Neural cell (in vitro differentiated cells): ENCODE data around the gene FLT3LG. TPM values are rescaled to one million over a fixed set of nuclear protein-coding genes. Genes with fewer than 3 reads are reported as not detected.
A peak's percentile ranks its signal among the peaks of the same experiment; 100 is the strongest.

Source experiments
- H2AFZ ChIP-seq: fragments of 200-600, 300-800 bp; sonication (generic), shearing (Covaris generic); 2 replicates; pipeline ENCODE4 v1.6.0; 2014; ENCODE audit warnings: low read depth, mild to moderate bottlenecking, antibody characterized with exemption, low read length, moderate library complexity
- H3F3A ChIP-seq: fragments of 200-600 bp; shearing (Covaris generic); 2 replicates; pipeline ENCODE4 v1.6.1; 2016; ENCODE audit warnings: mild to moderate bottlenecking, moderate library complexity, mixed read lengths, antibody characterized with exemption, low read length; ENCODE audit not compliant: insufficient read depth, poor library complexity, severe bottlenecking
- H3K27ac ChIP-seq: fragments of 200-600, 300-800 bp; sonication (generic), shearing (Covaris generic); 2 replicates; pipeline ENCODE4 v1.5.1; 2014; ENCODE audit warnings: mild to moderate bottlenecking, low read length, moderate library complexity
- H3K27me3 ChIP-seq: fragments of 300-800, 200-600 bp; sonication (generic), shearing (Covaris generic); 2 replicates; pipeline ENCODE4 v1.6.0; 2014; ENCODE audit warnings: mild to moderate bottlenecking, low read depth, low read length, moderate library complexity; ENCODE audit not compliant: insufficient read depth
- H3K36me3 ChIP-seq: fragments of 300-800, 200-600 bp; sonication (generic), shearing (Covaris generic); 2 replicates; pipeline ENCODE4 v1.5.1; 2014; ENCODE audit warnings: mild to moderate bottlenecking, antibody characterized with exemption, low read length, moderate library complexity; ENCODE audit not compliant: insufficient read depth
- H3K4me2 ChIP-seq: fragments of 300-800, 200-600 bp; sonication (generic), shearing (Covaris generic); 2 replicates; pipeline ENCODE4 v1.6.0; 2014; ENCODE audit warnings: mild to moderate bottlenecking, low read length
- H3K4me3 ChIP-seq: fragments of 300-800, 200-600 bp; sonication (generic), shearing (Covaris generic); 2 replicates; pipeline ENCODE4 v1.5.1; 2014; ENCODE audit warnings: mild to moderate bottlenecking, low read length, moderate library complexity
- H3K79me2 ChIP-seq: fragments of 200-600 bp; shearing (Covaris generic); replicated peaks from 2 replicates; pipeline ENCODE4 v1.6.0; 2014; ENCODE audit warnings: mild to moderate bottlenecking, low read length, moderate library complexity; ENCODE audit not compliant: insufficient read depth
- H3K9ac ChIP-seq: fragments of 300-800, 200-600 bp; sonication (generic), shearing (Covaris generic); 2 replicates; pipeline ENCODE4 v1.6.1; 2016; ENCODE audit warnings: mild to moderate bottlenecking, low read length, mixed read lengths
- H3K9me2 ChIP-seq: fragments of 200-600 bp; shearing (Covaris generic); 2 replicates; pipeline ENCODE4 v1.6.1; 2016; ENCODE audit warnings: mild to moderate bottlenecking, low read length, mixed read lengths; ENCODE audit not compliant: insufficient read depth
- H3K9me3 ChIP-seq: fragments of 200-600, 300-800 bp; sonication (generic), shearing (Covaris generic); 2 replicates; pipeline ENCODE4 v1.6.1; 2016; ENCODE audit warnings: mild to moderate bottlenecking, mixed run types, low read length, moderate library complexity, mixed read lengths
- H4K20me1 ChIP-seq: fragments of 200-600 bp; shearing (Covaris generic); 2 replicates; pipeline ENCODE4 v1.6.1; 2016; ENCODE audit warnings: mild to moderate bottlenecking, mixed run types; ENCODE audit not compliant: insufficient read depth
- EP300 ChIP-seq: fragments of 450-650 bp; conservative IDR thresholded peaks from 2 replicates; pipeline ENCODE4 v1.6.1; 2014; ENCODE audit warnings: antibody characterized with exemption, mild to moderate bottlenecking, moderate library complexity; ENCODE audit not compliant: poor library complexity, severe bottlenecking
- EZH2 ChIP-seq: fragments of 200-600, 300-800 bp; shearing (Covaris generic), sonication (generic); IDR thresholded peaks from 2 replicates; pipeline ENCODE4 v1.6.1; 2014; ENCODE audit warnings: antibody characterized with exemption, low read length, borderline replicate concordance, mild to moderate bottlenecking; ENCODE audit not compliant: insufficient read depth, poor library complexity, severe bottlenecking
- MXI1 ChIP-seq: fragments of 450-650 bp; conservative IDR thresholded peaks from 2 replicates; pipeline ENCODE4 v1.6.1; 2014; ENCODE audit warnings: antibody characterized with exemption, mild to moderate bottlenecking; ENCODE audit not compliant: poor library complexity, severe bottlenecking
- POLR2AphosphoS5 ChIP-seq: IDR thresholded peaks from 2 replicates; pipeline ENCODE4 v1.6.1; 2012
- RAD21 ChIP-seq: fragments of 450-650 bp; conservative IDR thresholded peaks from 2 replicates; pipeline ENCODE4 v1.6.1; 2014; ENCODE audit warnings: antibody characterized with exemption, mild to moderate bottlenecking, moderate library complexity
- SMC3 ChIP-seq: fragments of 450-650 bp; conservative IDR thresholded peaks from 2 replicates; pipeline ENCODE4 v1.6.1; 2014; ENCODE audit warnings: antibody characterized with exemption, mild to moderate bottlenecking, moderate library complexity; ENCODE audit not compliant: poor library complexity
- TAF1 ChIP-seq: IDR thresholded peaks from 2 replicates; pipeline ENCODE4 v1.6.1; 2012; ENCODE audit warnings: low read depth
- polyA plus RNA-seq: library from polyadenylated mRNA; depleted of rRNA; stranded (reverse); fragments of >200 nt; gene quantifications from 2 replicates; pipeline ENCODE4 v1.2.3, GENCODE V29; 2014
- TF ChIP-seq, protein P1 (sequence below): IDR thresholded peaks from 2 replicates; pipeline ENCODE4 v1.6.1; 2012; ENCODE audit warnings: borderline replicate concordance
- TF ChIP-seq, protein P2 (sequence below): fragments of 450-650 bp; IDR thresholded peaks from 2 replicates; pipeline ENCODE4 v1.5.1; 2014; ENCODE audit warnings: antibody characterized with exemption, mild to moderate bottlenecking, moderate library complexity; ENCODE audit not compliant: poor library complexity, severe bottlenecking

FLT3LG gene
- polyA plus RNA-seq, 1 donor from 2014 or later, result not detected

GRCh38 chr19:49489601-49490167 lies 15.7 kb downstream of the FLT3LG start:
- Histone ChIP-seq H4K20me1 (peaks cover 11% of the 10 kb centered on the region), H3K27ac (no peak overlapping the region), H3K79me2 (peaks cover 28% of the 10 kb centered on the region), H3K9me3 (no peaks in the 10 kb centered on the region), H3K9me2 (no peaks in the 10 kb centered on the region), H3K36me3 (no peaks in the 10 kb centered on the region), H3F3A (no peaks in the 10 kb centered on the region), H3K4me2 (no peak overlapping the region), H3K9ac (peak overlapping the region; percentile 99), H3K4me3 (peak overlapping the region; percentile 97), H2AFZ (no peak overlapping the region), H3K27me3 (no peaks in the 10 kb centered on the region)
- TF ChIP-seq TAF1 (no peak), RAD21 (no peak), EZH2 (no peak), EP300 (no peak), POLR2AphosphoS5 (no peak), SMC3 (no peak)
- TF ChIP-seq, protein P1, sequence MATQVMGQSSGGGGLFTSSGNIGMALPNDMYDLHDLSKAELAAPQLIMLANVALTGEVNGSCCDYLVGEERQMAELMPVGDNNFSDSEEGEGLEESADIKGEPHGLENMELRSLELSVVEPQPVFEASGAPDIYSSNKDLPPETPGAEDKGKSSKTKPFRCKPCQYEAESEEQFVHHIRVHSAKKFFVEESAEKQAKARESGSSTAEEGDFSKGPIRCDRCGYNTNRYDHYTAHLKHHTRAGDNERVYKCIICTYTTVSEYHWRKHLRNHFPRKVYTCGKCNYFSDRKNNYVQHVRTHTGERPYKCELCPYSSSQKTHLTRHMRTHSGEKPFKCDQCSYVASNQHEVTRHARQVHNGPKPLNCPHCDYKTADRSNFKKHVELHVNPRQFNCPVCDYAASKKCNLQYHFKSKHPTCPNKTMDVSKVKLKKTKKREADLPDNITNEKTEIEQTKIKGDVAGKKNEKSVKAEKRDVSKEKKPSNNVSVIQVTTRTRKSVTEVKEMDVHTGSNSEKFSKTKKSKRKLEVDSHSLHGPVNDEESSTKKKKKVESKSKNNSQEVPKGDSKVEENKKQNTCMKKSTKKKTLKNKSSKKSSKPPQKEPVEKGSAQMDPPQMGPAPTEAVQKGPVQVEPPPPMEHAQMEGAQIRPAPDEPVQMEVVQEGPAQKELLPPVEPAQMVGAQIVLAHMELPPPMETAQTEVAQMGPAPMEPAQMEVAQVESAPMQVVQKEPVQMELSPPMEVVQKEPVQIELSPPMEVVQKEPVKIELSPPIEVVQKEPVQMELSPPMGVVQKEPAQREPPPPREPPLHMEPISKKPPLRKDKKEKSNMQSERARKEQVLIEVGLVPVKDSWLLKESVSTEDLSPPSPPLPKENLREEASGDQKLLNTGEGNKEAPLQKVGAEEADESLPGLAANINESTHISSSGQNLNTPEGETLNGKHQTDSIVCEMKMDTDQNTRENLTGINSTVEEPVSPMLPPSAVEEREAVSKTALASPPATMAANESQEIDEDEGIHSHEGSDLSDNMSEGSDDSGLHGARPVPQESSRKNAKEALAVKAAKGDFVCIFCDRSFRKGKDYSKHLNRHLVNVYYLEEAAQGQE, result no peak
- TF ChIP-seq, protein P2, sequence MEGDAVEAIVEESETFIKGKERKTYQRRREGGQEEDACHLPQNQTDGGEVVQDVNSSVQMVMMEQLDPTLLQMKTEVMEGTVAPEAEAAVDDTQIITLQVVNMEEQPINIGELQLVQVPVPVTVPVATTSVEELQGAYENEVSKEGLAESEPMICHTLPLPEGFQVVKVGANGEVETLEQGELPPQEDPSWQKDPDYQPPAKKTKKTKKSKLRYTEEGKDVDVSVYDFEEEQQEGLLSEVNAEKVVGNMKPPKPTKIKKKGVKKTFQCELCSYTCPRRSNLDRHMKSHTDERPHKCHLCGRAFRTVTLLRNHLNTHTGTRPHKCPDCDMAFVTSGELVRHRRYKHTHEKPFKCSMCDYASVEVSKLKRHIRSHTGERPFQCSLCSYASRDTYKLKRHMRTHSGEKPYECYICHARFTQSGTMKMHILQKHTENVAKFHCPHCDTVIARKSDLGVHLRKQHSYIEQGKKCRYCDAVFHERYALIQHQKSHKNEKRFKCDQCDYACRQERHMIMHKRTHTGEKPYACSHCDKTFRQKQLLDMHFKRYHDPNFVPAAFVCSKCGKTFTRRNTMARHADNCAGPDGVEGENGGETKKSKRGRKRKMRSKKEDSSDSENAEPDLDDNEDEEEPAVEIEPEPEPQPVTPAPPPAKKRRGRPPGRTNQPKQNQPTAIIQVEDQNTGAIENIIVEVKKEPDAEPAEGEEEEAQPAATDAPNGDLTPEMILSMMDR, result no peak

GRCh38 chr19:49490287-49491029 lies 16.4 kb downstream of the FLT3LG start:
- Histone ChIP-seq H4K20me1 (peaks cover 11% of the 10 kb centered on the region), H3K79me2 (peaks cover 28% of the 10 kb centered on the region), H3K9ac (no peak overlapping the region), H3K27me3 (no peaks in the 10 kb centered on the region), H2AFZ (no peak overlapping the region), H3K36me3 (no peaks in the 10 kb centered on the region), H3K9me3 (no peaks in the 10 kb centered on the region), H3F3A (no peaks in the 10 kb centered on the region), H3K27ac (no peak overlapping the region), H3K4me3 (peak overlapping the region; percentile 97), H3K4me2 (no peak overlapping the region), H3K9me2 (no peaks in the 10 kb centered on the region)
- TF ChIP-seq MXI1, result no peak
